Activated CD4-positive, CD25-positive, alpha-beta regulatory T cell treated with anti-CD3 and anti-CD28 coated beads, Interleukin-2, amount 50 U/mL, for 16 hours (primary cell): ENCODE results near the gene KCNMA1.

ENCODE experiments used
- DNase-seq: peaks from one replicate; pipeline ENCODE4 v3.0.0-alpha.2; 2020; ENCODE audit warnings: low read depth, low spot score

Gene KCNMA1

DNA sequence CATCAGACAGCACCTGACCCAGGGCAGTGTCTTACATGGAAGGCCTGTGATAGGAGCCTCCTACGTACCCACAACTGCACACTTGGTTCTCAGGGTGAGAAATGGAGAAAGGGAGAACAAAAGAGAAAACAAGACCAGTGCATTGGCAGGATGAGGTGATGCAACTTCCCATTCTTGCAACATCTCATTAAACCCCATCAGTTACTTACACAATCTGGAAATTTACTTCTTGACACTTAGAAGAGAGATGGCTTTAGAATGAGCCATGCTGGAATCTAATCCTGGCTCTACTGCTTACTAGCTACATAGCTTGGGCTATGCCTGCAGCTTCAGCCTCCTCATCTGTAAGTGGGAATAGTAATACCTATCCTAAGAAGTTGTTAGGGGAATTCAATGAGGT, 391.7 kb downstream of the KCNMA1 start:
- no peak for DNase-seq

DNA sequence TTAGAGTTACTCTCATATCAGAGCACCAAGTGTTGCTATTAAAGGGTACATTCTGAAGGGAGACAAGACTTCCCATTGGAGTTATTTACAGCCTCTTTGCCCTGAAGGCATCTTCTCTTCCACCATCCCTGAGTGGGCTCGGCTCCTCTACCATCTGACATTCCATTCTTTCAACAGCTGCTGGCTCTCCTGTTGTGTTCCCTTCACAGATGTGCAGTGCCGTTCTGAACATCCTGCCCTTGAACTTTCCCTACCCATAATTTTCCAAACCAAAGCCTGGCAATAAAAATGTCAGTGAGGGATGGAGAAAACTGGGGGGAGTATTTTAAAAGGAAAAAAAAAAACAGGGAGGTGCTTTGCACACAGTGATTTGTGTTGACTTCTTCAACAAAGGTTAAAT, 392.9 kb downstream of the KCNMA1 start:
- no peak for DNase-seq

DNA sequence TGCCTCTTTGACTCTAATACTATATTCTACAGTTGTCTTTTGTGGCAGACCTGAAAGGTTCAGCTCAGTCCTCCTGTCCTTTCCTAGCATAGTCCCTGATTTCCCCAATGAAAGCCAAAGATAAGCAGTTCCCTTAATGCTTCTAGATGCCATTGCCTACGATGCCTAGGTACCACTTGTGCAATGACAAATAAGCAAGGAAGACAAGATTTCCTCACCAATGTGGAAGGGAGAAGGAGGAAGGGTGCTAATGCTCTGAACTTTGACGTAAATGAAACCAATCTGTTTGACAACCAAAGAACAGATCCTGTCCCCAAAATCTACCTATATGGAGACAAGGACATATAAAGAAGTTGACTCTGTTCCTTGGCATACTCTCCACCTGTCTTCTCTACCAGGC, 393.3 kb downstream of the KCNMA1 start:
- no peak for DNase-seq

DNA sequence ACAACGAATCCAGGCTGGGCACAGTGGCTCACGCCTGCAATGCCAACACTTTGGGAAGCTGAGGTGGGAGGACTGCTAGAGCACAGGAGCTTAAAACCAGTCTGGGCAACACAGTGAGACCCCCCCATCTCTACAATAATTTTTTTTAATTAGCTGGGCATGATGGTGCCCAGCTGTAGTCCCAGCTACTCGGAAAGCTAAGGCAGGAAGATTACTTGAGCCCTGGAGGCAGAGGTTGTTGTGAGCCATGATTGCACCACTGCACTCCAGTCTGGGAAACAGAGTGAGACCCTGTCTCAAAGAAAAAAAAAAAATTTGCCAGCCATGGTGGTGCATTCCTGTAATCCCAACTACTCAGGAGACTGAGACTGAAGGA, 396.3 kb downstream of the KCNMA1 start:
- DNase-seq, result no peak

DNA sequence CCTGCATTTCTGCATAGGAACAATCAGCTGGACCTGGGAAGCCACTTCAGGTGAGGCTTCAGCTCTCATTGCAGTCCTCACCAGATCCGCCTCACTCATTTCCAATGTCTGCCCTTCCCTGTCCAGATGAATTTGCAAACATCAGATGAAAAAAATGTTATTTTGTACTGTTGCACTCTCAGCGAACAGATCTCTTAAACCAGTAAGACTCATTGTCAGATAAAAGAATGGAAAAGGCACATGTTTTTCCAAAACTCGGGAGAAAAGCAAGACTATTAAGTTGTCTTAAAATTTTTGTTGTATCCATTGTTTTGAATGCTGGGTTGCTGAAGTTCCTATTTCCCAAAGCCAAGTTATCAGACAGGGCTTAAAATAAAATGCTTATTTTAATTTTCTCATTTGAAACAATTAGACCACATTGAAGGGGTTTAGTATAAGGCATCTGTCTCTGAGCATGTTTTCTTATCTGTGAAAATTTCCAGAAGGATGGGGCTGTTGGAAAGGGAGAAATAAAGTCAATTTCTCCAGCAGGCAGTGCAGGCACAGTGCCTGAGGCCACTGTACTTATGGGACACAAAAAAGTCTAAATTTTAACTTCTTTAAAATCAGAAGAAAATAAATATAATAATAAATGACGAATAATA, 396.8 kb downstream of the KCNMA1 start:
- no peak for DNase-seq

DNA sequence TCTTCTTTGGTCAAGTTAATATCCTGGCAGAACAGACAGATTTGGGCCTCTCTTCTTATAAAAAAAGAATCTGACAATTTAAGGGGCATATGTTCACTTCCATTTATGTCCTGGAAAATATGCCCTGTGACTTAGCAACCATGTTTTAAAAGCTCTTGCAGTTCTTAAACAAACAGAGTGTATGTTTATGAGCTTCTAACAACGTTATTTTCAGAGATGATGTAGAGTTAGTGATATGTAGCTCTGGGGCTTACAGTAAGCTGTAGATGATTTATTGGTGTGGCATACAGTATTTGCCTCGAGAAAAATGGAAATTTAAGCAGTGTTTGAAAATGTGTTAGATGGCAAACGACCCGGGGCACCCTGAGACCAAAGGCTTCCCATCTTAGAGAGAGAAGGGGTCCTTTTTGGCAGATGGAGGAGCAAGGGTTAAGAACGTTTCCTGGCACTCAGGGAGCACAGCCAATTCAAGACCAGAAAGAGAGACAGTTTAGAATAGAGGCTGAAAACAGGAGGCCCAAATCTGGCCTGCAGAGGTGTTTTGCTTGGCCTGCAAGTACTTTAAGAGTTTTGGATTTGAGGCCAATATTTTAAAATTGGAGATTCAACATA, 397.5 kb downstream of the KCNMA1 start:
- DNase-seq, result no peak

DNA sequence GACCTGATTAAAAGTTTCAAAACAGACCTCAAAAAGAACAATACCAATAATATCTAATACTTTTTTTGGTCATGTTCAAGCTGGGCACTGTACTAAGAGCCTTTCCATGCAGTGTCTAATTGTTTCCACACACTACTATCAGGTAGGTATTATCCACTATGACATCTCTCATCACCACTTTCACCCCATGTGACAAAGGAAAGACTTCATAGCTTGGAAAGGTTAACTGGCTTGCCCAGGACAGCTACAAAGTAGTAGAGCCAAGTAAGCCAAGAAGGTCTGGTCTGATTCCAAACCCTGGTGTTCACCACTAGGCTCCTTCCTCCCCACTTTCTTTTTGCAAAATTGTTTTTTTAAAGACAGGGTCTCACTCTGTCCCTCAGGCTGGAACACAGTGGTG, 400.5 kb downstream of the KCNMA1 start:
- no peak for DNase-seq

DNA sequence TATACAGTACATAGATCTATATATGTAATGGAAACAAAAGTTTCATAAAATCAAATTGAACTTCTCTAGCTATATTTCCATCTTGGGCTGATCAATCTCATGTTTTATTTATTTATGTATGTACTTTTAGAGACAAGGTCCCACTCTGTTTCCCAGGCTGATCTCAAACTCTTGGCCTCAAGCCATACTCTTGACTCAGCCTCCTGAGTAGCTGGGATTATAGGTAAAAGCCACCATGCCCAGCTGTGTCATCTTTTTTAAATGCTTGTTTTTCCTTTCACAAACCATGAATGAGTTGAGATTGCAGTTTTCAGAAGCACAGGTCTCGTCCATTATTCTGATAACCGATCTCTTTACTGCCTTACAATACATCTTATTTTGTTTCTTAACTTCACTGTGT, 400.9 kb downstream of the KCNMA1 start:
- DNase-seq, result no peak

DNA sequence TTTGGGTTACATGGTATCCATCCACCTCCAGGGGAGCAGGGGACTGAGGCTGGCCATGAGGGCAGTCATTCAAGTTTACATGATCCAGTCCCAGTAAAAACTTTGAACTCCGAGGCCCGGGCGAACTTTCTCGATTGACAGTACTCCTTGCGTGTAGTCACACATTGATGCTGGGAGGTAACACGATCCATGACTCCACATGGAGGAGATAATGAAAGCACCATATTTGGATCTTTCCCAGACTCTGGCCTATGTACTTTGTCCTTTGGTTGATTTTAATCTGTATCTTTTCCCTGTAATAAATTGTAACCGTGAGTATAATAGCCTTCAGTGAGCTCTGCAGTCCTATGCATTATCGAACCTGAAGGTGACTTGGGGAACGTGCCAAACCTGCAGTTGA, 401.6 kb downstream of the KCNMA1 start:
- DNase-seq, result no peak

DNA sequence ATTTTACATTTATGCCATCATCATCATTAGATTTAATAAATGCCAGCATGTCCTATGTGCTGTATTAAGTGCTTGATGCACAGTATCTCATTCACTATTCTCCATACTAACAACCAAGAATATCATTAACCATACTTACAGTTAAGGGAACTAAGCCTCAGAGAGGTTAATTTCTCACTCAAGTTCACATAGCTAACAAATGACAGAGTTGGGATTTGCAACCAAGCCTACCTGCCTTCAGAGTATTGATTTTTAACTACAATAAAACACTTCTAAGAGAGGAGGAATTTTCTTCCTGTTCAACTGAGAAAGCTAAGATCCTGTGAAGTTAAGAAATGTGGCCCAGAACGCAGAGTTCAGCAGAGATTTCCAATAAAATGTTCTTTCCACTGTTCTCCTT, 403.0 kb downstream of the KCNMA1 start:
- no peak for DNase-seq

DNA sequence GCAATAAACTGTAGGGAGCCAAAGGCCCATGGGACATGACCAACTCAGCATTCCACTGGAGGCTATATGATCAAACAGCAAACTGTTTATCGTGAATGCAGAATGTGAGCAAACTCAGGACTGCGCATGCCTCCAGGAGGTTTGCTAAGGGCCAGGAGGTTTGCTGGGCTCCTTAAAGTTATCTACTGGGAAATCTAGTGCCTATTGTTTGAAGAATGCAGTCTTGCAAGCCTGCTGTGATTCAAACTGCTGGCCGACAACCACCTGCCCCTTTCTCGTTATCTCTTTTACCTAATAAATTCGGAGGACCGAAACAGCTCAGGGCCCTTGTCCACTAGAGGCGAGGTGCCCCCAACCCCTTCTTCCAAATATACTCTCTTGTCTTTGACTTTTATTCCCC, 404.1 kb downstream of the KCNMA1 start:
- DNase-seq, result no peak

DNA sequence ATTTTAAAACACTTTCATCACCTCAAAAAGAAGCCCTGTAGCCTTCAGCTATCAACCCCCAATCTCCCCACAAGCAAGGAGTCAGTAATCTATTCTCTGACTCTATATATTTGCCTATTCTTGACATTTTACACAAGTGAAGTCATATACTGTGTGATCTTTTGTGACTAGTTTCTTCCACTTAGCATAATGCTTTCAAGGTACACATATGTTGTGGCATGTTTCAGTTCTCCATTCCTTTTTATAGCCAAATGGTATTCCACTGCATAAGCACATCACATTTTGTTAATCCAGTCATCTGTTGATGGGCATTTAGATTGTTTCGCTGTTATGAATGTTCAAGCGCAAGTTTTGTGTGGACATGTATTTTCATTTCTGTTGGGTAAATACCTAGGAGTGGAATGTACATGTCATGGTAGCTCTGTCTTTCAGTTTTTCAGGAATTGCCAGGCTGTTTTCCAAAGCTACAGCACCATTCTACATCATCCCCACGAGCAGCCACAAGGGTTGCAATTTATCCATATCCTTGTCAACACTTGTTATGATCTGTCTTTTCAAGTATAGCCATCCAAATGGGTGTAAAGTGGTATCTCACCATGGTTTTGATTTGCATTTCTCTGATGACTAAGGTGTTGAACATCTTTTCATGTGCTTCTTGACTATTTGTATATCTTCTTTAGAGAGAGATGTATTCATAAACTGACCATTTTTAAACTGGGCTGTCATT, 405.6 kb downstream of the KCNMA1 start:
- DNase-seq, result no peak

DNA sequence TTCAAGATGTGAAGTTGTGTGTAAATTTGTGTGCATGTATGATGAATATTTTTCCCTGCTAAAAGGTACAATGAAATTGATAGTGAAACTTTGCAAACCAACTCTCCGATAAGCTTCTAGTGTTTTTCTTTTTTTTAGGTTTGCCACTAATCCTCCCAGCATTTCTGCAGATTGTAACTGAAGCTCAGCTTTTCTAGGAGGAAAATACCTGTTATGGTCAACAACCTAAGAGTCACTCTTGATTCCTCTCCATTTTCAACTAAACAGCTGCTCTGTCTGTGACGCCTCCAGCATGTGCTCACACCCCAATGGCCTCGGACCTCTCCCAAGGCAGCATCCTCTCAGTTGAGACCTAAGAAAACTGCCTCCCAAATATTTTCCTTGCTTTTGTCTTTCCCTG, 406.2 kb downstream of the KCNMA1 start:
- DNase-seq, result no peak

DNA sequence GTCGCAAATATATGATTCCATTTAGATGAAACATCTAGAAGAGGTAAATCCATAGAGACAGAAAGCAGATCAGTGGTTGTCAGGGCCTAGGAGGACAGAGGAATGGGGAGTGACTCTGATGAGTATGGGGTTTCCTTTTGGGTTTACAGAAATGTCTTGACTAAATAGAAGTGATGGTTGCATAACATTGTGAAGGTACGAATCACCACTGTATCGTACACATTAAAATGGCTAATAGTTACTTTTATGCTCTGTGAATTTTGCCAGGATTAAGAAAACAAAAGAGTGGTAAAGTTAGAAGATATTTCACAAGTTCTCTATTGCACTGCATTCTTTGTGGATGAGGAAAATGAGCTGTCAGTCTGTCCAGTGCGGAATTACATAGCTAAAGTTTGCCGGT, 407.4 kb downstream of the KCNMA1 start:
- DNase-seq, result no peak

DNA sequence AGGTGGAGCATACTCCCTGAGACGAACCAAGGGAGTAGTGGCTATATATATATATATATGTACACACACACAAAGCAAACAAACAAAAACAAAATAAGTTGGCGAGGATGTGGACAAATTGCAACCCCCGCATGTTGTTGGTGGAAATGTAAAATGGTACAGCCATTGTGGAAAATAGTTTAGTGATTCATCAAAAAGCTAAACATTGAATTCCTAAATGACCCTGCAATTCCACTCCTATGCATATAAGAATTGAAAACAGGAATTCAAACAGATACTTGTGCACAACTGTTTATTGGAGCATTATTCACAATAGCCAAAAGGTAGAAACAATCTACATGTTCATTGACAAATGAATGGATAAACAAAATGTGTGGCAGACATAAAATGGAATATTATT, 407.9 kb downstream of the KCNMA1 start:
- DNase-seq, result no peak

DNA sequence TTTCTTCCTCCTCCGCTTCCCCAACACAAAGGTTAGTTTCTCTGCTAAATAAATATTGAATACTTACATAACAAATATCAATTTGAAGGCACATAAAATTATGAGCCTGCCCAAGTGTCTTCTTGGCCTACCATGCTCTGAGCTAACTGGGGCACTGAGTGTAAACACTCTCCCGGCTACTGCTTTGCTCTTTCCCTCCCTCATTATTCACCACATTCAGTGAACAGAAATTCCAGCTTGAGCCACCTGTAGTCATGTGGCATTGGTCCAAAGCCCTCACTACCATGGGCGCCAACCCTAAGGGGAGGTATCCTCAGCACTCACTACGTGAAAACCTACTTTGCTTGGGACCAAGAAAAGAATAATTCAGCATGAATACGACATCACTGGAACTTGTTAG, 409.0 kb downstream of the KCNMA1 start:
- no peak for DNase-seq

DNA sequence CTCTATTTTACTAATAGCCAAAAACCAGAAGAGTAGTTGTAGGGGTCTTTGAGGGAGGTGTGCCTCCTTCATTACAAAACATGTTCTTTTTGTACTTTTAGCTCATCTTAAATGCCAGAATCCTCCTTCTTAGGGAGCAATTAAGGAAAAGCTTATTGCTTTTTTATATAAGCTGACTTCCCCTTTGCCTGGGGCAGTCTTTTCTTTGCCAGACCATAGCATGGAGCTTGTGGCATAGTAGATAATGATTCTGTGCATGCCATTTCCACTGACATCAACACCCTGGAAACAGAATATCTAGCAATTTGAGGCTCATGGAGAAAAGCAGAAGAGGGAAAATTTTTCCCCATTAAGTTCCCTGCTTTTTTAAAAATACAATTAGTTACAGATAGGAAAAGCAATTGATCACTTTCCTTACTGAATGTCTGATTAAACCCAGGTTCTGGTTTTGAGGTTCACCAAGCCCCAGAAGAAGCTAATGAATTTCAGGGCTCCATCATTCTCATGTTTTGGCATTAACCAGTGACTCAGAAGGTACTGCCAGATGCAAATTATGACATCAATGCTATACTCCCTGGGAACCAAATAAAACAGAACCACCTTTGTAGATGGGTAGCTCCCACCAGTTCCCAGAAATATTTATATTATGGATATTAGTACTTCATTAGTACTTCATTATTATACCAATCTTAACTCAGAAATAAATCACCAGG, 410.6 kb downstream of the KCNMA1 start:
- no peak for DNase-seq

DNA sequence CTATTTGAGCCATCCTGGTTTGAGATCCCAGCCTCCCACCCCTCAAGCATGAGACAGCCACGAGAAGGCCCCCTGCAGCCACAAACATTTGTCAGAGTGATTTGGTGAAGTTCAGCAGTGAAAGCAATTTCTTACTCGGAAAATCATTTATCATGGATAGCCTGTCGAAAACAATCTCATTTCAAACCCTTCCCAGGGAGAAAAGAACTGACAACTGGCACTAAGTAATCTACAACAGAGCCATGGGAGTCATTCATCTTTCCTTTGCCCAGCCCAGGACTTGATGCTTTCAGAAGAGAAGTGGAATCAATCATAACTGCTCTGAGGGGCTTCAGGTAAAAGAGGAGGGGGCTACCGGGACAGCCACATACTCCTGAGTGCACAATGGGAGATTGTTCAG, 411.2 kb downstream of the KCNMA1 start:
- no peak for DNase-seq

DNA sequence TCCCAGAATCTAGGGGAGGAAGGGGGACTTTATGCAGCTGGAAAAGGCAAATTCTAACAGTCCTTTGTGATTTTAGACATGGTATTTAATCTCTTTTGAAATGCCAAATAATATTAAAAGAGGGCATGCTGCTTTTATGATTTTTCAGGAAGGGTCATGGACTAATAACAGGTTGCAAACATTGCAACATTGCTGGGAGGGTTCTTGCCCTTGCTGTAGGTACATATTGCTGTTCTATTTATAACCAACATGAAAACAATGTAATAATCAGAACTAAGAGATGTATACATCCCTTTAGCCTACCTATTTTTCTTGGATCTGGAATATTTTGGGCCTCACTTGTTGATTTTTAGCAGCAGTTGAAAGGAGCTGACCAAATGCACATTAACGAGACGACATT, 411.6 kb downstream of the KCNMA1 start:
- no peak for DNase-seq

DNA sequence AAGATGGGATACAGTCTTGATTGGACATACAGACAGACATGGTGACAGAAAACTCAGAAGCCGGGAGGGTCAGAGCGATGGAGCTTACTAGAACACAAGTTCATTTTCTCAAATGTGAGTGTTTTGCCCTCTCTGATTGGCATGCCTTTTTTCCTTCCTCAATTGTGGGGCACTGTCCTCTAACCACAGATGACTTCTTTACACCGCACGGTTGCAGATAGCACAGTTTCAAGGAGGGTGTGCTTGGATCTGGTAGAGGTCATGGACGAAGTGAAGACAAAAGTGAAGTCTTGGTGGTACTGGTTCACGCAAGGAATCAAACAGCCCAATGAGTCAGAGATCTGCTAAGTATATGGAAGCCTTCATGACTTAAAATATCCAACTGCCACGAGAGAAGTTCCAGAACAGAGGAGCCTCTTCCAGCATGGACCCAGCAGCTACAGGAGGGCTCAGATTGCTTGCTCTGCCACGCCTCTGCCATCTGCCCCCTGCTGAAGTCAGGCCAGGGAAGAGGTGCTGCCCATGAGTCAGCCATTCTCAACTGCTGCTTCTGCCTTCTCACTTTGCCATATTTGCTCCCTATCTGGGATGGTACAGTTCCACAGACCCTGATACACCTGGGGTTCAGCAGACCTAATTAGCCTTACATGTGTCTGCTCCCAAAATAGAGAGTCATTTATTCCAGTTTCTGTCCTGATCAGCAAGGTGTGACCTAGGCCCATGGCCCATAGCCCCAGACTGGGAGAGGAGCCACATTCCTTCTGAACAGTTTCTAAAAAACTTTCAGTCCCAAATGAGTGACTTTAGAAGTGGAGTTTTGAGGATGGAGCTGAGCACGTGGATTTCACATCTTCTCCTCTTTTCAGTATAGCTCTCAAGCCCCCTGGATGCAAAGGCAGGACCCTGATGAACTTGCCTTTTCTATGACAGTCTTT, 413.8 kb downstream of the KCNMA1 start:
- no peak for DNase-seq

DNA sequence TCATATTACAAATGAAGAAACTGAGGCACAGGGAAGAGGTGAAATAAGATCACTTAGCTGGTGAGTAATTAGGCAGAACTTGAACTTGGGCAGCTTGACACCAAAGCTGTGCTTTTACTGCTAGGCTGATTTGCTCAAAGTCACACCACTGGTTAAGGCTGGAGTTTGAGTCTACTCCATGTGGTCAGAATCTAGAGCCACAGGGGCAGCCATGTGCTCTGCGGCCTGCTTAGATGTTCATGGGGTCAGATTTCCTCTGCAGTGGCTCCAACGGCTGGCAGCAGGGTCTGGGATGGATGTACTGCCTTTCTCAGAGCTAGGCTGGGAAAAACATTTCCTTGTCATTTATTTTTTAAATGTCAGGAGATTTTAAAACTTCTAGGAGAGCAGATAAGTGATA, 417.5 kb downstream of the KCNMA1 start:
- DNase-seq, result no peak

DNA sequence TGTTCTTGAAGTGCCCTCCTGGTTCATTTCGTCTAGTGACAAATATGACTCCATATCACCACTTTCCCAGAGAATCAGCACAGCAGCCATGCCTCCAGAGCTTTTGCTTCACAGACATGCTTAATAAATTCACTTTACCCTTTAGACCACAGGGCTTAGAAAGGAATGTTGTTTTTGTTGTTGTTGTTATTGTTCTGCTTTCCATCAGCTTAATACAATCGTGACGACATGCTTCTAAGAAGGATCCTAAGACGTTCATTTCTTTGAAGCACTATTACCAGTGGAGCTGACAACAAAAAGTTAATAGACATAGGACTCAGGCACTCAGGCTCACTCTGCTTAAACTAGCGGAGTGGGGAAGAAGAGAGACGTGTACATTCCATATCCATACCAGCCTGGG, 418.6 kb downstream of the KCNMA1 start:
- no peak for DNase-seq
